Measurements from ENCODE around the gene BAZ2A.

Gene BAZ2A

GRCh38 chr12:56631790-56632700 is 1.9 kb upstream of the BAZ2A start (continued):
- TF ChIP-seq ZBTB10 (tag by site-specific recombination; IDR thresholded peaks at IDR 0.05) (peak; percentile 53; the same call in 1 of the 2 replicates), SCRT2 (tag by site-specific recombination; IDR thresholded peaks at IDR 0.05) (no peak), ZNF26 (tag by site-specific recombination; IDR thresholded peaks at IDR 0.05) (no peak), ZSCAN30 (tag by site-specific recombination; IDR thresholded peaks at IDR 0.05) (no peak), ZBTB49 (tag by site-specific recombination; IDR thresholded peaks at IDR 0.05; ENCODE audit: low read depth) (no peak), ZNF514 (tag by site-specific recombination; IDR thresholded peaks at IDR 0.05) (no peak), PRDM1 (tag by site-specific recombination; IDR thresholded peaks at IDR 0.05) (no peak), ZFP69B (tag by site-specific recombination; IDR thresholded peaks at IDR 0.05) (peak; percentile 64; the same call in 1 of the 2 replicates), RBAK (tag by site-specific recombination; IDR thresholded peaks at IDR 0.05) (no peak), ZNF513 (tag by site-specific recombination; IDR thresholded peaks at IDR 0.05) (no peak), ZNF404 (tag by site-specific recombination; IDR thresholded peaks at IDR 0.05) (no peak), EGR2 (tag by site-specific recombination; IDR thresholded peaks at IDR 0.05; ENCODE audit: low read depth) (peak; percentile 94), ZNF138 (tag by site-specific recombination; IDR thresholded peaks at IDR 0.05; ENCODE audit: borderline replicate concordance) (no peak), ZNF133 (tag by site-specific recombination; IDR thresholded peaks at IDR 0.05) (no peak), ZXDB (tag by site-specific recombination; IDR thresholded peaks at IDR 0.05) (no peak), ZNF223 (tag by site-specific recombination; IDR thresholded peaks at IDR 0.05) (no peak), ZBTB17 (tag by site-specific recombination; IDR thresholded peaks at IDR 0.05) (peak; percentile 57)

All from HEK293 (cell line).